ENCODE data around the gene GPC1.

Gene GPC1

DNA sequence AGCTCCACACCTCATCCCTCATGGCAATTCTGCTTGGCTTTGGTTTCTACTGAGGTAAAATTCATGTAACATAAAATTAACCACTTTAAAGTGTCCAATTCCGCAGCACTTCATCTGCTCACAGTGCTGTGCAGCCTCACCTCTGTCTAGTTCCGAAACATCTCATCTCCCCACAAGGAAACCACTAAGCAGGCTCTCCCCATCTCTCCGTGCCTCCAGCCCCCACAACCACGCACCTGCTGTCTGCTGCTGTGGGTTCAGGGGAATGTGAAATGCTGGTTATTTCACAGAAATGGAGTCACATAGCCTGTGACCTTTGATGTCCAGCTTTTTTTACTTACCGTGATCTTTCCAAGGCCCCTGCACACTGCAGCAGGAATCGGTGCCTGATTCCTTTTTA is 7.7 kb upstream of the GPC1 start:
- no peak for DNase-seq (ENCODE audit: low read depth)
- TF ChIP-seq, protein P1, sequence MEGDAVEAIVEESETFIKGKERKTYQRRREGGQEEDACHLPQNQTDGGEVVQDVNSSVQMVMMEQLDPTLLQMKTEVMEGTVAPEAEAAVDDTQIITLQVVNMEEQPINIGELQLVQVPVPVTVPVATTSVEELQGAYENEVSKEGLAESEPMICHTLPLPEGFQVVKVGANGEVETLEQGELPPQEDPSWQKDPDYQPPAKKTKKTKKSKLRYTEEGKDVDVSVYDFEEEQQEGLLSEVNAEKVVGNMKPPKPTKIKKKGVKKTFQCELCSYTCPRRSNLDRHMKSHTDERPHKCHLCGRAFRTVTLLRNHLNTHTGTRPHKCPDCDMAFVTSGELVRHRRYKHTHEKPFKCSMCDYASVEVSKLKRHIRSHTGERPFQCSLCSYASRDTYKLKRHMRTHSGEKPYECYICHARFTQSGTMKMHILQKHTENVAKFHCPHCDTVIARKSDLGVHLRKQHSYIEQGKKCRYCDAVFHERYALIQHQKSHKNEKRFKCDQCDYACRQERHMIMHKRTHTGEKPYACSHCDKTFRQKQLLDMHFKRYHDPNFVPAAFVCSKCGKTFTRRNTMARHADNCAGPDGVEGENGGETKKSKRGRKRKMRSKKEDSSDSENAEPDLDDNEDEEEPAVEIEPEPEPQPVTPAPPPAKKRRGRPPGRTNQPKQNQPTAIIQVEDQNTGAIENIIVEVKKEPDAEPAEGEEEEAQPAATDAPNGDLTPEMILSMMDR (conservative IDR thresholded peaks at IDR 0.05; ENCODE audit: control insufficient read depth, insufficient read depth, low read depth, low read length): no peak
- no peak overlapping the region for H3K4me3 ChIP-seq (ENCODE audit: control insufficient read depth, low read depth, low read length)

DNA sequence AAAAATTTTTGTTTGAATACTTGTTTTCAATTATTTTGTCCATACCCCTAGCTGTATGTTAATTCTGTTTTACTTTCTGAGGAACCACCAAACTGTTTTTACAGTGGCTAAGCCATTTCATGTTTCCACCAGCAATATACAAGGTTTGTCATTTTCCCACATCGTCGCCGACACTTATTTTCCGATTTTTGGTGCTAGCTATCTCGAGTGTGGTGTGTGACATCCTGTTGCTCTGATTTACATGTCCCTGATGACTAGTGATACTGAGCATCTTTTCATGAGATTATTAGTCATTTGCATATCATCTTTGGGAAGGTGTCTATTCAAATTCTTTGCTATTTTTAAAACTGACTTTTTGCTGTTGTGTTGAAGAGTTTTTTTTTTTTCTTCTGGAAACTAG is 7.2 kb upstream of the GPC1 start:
- DNase-seq (ENCODE audit: low read depth): no peak
- TF ChIP-seq, protein P1 (conservative IDR thresholded peaks at IDR 0.05; ENCODE audit: control insufficient read depth, insufficient read depth, low read depth, low read length): no peak
- no peak overlapping the region for H3K4me3 ChIP-seq (ENCODE audit: control insufficient read depth, low read depth, low read length)

DNA sequence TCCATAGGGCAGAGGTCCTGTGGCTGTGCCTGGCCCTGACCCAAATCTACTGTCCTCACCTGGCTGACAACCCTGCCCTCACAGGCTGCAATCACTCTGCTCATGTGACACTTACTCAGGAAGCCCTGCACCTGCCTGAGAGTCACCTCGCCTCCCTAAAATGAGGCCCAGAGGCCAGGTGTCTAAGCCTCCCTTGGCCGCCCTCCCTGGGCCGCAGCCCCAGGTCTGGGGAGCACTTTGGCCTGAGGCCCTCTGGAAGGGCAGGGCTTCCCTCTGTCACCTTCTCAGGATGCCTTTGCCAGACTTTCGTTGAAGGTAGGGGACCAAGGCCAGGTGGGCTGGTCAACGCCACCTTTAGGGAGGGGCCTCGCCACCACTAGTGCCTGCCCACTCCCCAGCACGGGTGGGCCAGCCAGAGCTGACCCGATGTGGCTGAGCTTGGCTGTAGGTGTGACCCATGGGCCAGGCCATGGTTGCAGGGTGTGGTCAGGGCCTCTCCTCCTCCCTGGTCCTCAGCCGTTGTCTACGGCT is 6.1 kb upstream of the GPC1 start:
- TF ChIP-seq, protein P1 (conservative IDR thresholded peaks at IDR 0.05; ENCODE audit: control insufficient read depth, insufficient read depth, low read depth, low read length): no peak
- DNase-seq (ENCODE audit: low read depth): no peak
- H3K4me3 ChIP-seq (ENCODE audit: control insufficient read depth, low read depth, low read length): no peak overlapping the region

DNA sequence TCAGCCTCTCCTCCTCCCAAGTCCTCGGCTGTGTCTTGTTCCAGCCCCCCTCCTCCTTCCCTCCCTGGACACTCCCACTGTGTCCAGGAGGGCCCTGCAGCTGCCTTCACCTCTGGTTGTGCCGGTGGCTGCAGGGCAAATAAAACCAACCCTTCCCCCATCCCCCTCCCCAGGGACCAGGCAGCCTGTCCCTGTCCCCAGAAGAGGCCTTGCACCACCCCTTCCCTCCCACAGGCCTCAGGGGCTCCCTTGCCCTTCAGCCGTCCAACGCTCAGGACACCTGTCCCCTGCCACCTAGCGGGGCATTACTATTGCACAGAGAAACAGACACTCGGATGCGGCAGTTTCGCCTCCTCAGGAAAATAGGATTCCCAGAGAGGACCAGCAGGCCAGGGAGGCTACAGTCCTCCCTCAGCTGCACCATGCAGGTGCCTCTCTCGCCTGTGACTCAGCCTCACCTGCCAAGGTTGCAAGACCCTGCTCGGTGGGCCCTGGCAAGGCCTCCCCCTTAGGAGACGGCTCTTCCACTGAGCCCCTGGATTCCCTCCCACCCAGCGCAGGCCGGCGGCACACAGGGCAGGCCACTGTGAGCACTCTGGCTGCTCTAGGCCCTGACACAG is 5.5 kb upstream of the GPC1 start:
- TF ChIP-seq, protein P1 (conservative IDR thresholded peaks at IDR 0.05; ENCODE audit: control insufficient read depth, insufficient read depth, low read depth, low read length): no peak
- no peak overlapping the region for H3K4me3 ChIP-seq (ENCODE audit: control insufficient read depth, low read depth, low read length)
- DNase-seq (ENCODE audit: low read depth): no peak

DNA sequence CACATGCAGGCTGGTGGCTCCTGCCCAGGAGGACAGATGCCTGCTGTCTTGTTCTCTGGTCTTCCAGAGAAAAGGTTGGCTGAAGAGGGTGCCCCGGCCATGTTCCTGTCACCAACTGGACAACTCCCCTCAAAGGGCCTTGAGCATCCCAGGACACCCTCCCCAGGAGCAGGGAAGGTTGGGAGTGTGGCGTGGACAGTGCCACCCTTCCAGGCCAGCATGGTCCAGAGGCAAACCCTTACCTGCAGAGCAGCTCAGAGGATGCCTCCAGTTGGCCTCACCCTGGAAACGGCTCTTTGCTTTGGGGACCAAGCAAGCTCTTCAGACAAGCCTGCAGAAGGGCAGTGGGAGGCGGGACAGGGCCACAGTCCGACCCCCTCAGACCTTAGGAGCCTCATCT is 4.9 kb upstream of the GPC1 start:
- no peak overlapping the region for H3K4me3 ChIP-seq (ENCODE audit: control insufficient read depth, low read depth, low read length)
- TF ChIP-seq, protein P1 (conservative IDR thresholded peaks at IDR 0.05; ENCODE audit: control insufficient read depth, insufficient read depth, low read depth, low read length): no peak
- no peak for DNase-seq (ENCODE audit: low read depth)

DNA sequence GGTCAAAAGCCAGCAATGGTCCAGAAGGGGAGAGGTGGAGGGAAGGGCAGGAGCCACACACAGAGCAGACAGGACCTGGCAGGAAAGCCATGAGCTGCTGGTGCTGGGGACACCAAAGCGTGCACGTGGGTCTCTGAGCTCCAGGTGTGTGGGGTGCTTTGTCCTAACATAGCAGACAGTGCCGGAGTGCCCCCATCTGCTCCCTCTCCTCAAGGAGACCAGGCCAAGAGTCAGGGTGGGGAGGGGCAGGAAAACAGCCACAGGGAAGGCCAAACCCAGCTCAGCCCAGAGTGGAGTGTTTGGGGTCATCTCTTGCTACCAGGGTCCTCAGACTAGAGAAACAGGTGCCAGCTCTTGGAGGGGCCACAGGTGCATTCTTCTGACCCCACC is 4.2 kb upstream of the GPC1 start:
- TF ChIP-seq, protein P1 (conservative IDR thresholded peaks at IDR 0.05; ENCODE audit: control insufficient read depth, insufficient read depth, low read depth, low read length): no peak
- no peak for DNase-seq (ENCODE audit: low read depth)
- H3K4me3 ChIP-seq (ENCODE audit: control insufficient read depth, low read depth, low read length): no peak overlapping the region
